IMR-90 (cell line): ENCODE results near the gene EPHA5. TPM values are rescaled to one million over a fixed set of nuclear protein-coding genes. Genes with fewer than 3 reads are reported as not detected.

Experiments
- ATAC-seq: fragments of 200-7000 bp; cut with Tn5 transposase; 2 replicates; pipeline ENCODE4 v1.9.1; 2020; ENCODE audit warnings: low read depth, mild to moderate bottlenecking, moderate library complexity
- BruUV-seq: library from RNA; stranded (reverse); fragments of 400-500 nt; replicated peaks from 2 replicates; lab custom pipeline; 2021; lab: Mats Ljungman, UMichigan
- CTCF ChIA-PET: fragments of 300-600 bp; formaldehyde crosslinking; extraction: SDS; loops from one replicate; lab custom pipeline; 2021; ENCODE audit warnings: antibody characterized with exemption; lab: Yijun Ruan, JAX
- POLR2A ChIA-PET: fragments of 300-600 bp; sonication (Branson Sonifier 250); formaldehyde crosslinking; loops from one replicate; lab custom pipeline; 2022; ENCODE audit warnings: antibody characterized with exemption; ENCODE audit not compliant: unreplicated experiment; lab: Charles Lee
- DNase-seq: peaks from one replicate; pipeline ENCODE4 v3.0.0; 2013
- H2AFZ ChIP-seq: replicated peaks from 2 replicates; pipeline ENCODE3; 2013; ENCODE audit warnings: low read length, mild to moderate bottlenecking; ENCODE audit not compliant: poor library complexity
- H2AK5ac ChIP-seq: 2 replicates; pipeline ENCODE4 v1.6.1; 2013; ENCODE audit warnings: low read depth, low read length, inconsistent platforms
- H2AK9ac ChIP-seq: replicated peaks from 2 replicates; pipeline ENCODE3; 2013; ENCODE audit warnings: mild to moderate bottlenecking, low read depth, low read length, moderate library complexity; ENCODE audit not compliant: poor library complexity
- H2BK120ac ChIP-seq: 2 replicates; pipeline ENCODE4 v1.6.1; 2013; ENCODE audit warnings: low read depth, low read length, inconsistent platforms
- H2BK15ac ChIP-seq: 3 replicates; pipeline ENCODE4 v1.6.1; 2013; ENCODE audit warnings: low read depth, low read length, inconsistent platforms
- H2BK20ac ChIP-seq: 2 replicates; pipeline ENCODE4 v1.6.1; 2013; ENCODE audit warnings: low read depth, mild to moderate bottlenecking, inconsistent platforms, low read length, moderate library complexity
- H2BK5ac ChIP-seq: 2 replicates; pipeline ENCODE4 v1.6.1; 2013; ENCODE audit warnings: mild to moderate bottlenecking, low read depth, low read length, inconsistent platforms; ENCODE audit not compliant: poor library complexity, severe bottlenecking
- H3K14ac ChIP-seq: replicated peaks from 2 replicates; pipeline ENCODE4 v1.6.1; 2013; ENCODE audit warnings: low read depth, low read length, inconsistent platforms
- H3K18ac ChIP-seq: 2 replicates; pipeline ENCODE4 v1.6.1; 2013; ENCODE audit warnings: low read depth, low read length, control low read depth
- H3K23ac ChIP-seq: 2 replicates; pipeline ENCODE4 v1.6.1; 2013; ENCODE audit warnings: low read depth, low read length, inconsistent platforms
- H3K27ac ChIP-seq: 2 replicates; pipeline ENCODE4 v1.5.1; 2013; ENCODE audit warnings: mild to moderate bottlenecking, control low read depth, low read length; ENCODE audit not compliant: insufficient read depth
- H3K27me3 ChIP-seq: 2 replicates; pipeline ENCODE4 v1.6.1; 2013; ENCODE audit warnings: low read length; ENCODE audit not compliant: control insufficient read depth, insufficient read depth
- H3K36me3 ChIP-seq: 2 replicates; pipeline ENCODE4 v1.6.1; 2013; ENCODE audit warnings: low read length, mixed read lengths; ENCODE audit not compliant: control insufficient read depth, insufficient read depth
- H3K4ac ChIP-seq: 2 replicates; pipeline ENCODE4 v1.6.1; 2013; ENCODE audit warnings: low read depth, low read length, inconsistent platforms
- H3K4me1 ChIP-seq: 2 replicates; pipeline ENCODE4 v1.6.1; 2013; ENCODE audit warnings: low read length, mixed read lengths; ENCODE audit not compliant: control insufficient read depth, insufficient read depth
- H3K4me2 ChIP-seq: 2 replicates; pipeline ENCODE4 v1.6.1; 2013; ENCODE audit warnings: low read depth, mild to moderate bottlenecking, control low read depth, low read length, moderate library complexity
- H3K4me3 ChIP-seq: 2 replicates; pipeline ENCODE4 v1.5.1; 2013; ENCODE audit warnings: low read depth, mild to moderate bottlenecking, control low read depth, low read length, moderate library complexity; ENCODE audit not compliant: insufficient read depth
- H3K56ac ChIP-seq: 2 replicates; pipeline ENCODE4 v1.6.1; 2013; ENCODE audit warnings: low read length, inconsistent platforms; ENCODE audit not compliant: insufficient read depth; ENCODE audit errors: extremely low read depth
- H3K79me1 ChIP-seq, 2 experiments: 2 replicates each; pipeline ENCODE4 v1.6.1; 2013; ENCODE audit warnings: low read length in 2 of 2, inconsistent platforms in 1 of 2, low read depth in 1 of 2
- H3K9ac ChIP-seq: 2 replicates; pipeline ENCODE4 v1.6.1; 2013; ENCODE audit warnings: low read depth, low read length, control low read depth
- H3K9me1 ChIP-seq: 2 replicates; pipeline ENCODE4 v1.6.1; 2013; ENCODE audit warnings: low read length, inconsistent platforms; ENCODE audit not compliant: insufficient read depth
- H3K9me3 ChIP-seq: 2 replicates; pipeline ENCODE4 v1.6.1; 2013; ENCODE audit warnings: low read length; ENCODE audit not compliant: control insufficient read depth, insufficient read depth
- H4K20me1 ChIP-seq: 2 replicates; pipeline ENCODE4 v1.6.1; 2013; ENCODE audit warnings: low read length, inconsistent platforms; ENCODE audit not compliant: insufficient read depth
- H4K5ac ChIP-seq: 2 replicates; pipeline ENCODE4 v1.6.1; 2013; ENCODE audit warnings: mild to moderate bottlenecking, low read depth, low read length, control low read depth
- H4K8ac ChIP-seq, 2 experiments: 2 replicates each; pipeline ENCODE4 v1.6.1; 2013; ENCODE audit warnings: low read depth in 2 of 2, low read length in 2 of 2, control low read depth in 1 of 2, inconsistent platforms in 1 of 2
- H4K91ac ChIP-seq: 2 replicates; pipeline ENCODE4 v1.6.1; 2013; ENCODE audit warnings: low read depth, low read length, inconsistent platforms; ENCODE audit not compliant: insufficient read depth
- CEBPB ChIP-seq: IDR thresholded peaks from 2 replicates; pipeline ENCODE4 v1.6.1; 2012; ENCODE audit warnings: low read depth, low read length, improper control_type of control experiment
- CHD1 ChIP-seq: IDR thresholded peaks from 2 replicates; pipeline ENCODE4 v1.6.1; 2012; ENCODE audit warnings: low read depth, low read length, improper control_type of control experiment
- CTCF ChIP-seq: conservative IDR thresholded peaks from 2 replicates; pipeline ENCODE4 v1.5.1; 2012; ENCODE audit warnings: mild to moderate bottlenecking, low read depth, low read length, improper control_type of control experiment
- ELK1 ChIP-seq: fragments of 150-350 bp; IDR thresholded peaks from 2 replicates; pipeline ENCODE4 v1.6.1; 2016; ENCODE audit warnings: low read depth, mild to moderate bottlenecking, low read length, moderate library complexity, borderline replicate concordance
- FOS ChIP-seq: fragments of 150-350 bp; IDR thresholded peaks from 2 replicates; pipeline ENCODE4 v1.6.1; 2016; ENCODE audit warnings: low read depth, low read length
- MAFK ChIP-seq: IDR thresholded peaks from 2 replicates; pipeline ENCODE4 v1.6.1; 2012; ENCODE audit warnings: low read depth, low read length, improper control_type of control experiment
- MAZ ChIP-seq: IDR thresholded peaks from 2 replicates; pipeline ENCODE4 v1.6.1; 2012; ENCODE audit warnings: low read depth, mild to moderate bottlenecking, low read length, improper control_type of control experiment, moderate library complexity, borderline replicate concordance
- MXI1 ChIP-seq: IDR thresholded peaks from 2 replicates; pipeline ENCODE4 v1.6.1; 2012; ENCODE audit warnings: low read depth, mild to moderate bottlenecking, low read length, moderate library complexity, borderline replicate concordance
- NFE2L2 ChIP-seq: fragments of 150-350 bp; IDR thresholded peaks from 2 replicates; pipeline ENCODE4 v1.6.1; 2016; ENCODE audit warnings: low read depth, mild to moderate bottlenecking, low read length
- POLR2A ChIP-seq: IDR thresholded peaks from 2 replicates; pipeline ENCODE4 v1.6.1; 2012; ENCODE audit warnings: mild to moderate bottlenecking, low read depth, low read length
- RAD21 ChIP-seq: IDR thresholded peaks from 2 replicates; pipeline ENCODE4 v1.6.1; 2012; ENCODE audit warnings: low read length, improper control_type of control experiment
- RCOR1 ChIP-seq: IDR thresholded peaks from 2 replicates; pipeline ENCODE4 v1.6.1; 2012; ENCODE audit warnings: mild to moderate bottlenecking, low read length, improper control_type of control experiment; ENCODE audit not compliant: insufficient replicate concordance
- RFX5 ChIP-seq: IDR thresholded peaks from 2 replicates; pipeline ENCODE4 v1.8.0; 2012; ENCODE audit warnings: low read depth, mild to moderate bottlenecking, low read length, moderate library complexity
- WGBS, 2 experiments: methylation state at CpG; one replicate each; pipeline versions ENCODE4 v1.1.5 to v1.1.7; 2013; ENCODE audit warnings: missing lambda C conversion rate in 2 of 2; ENCODE audit not compliant: insufficient read length in 1 of 2; ENCODE audit errors: extremely low coverage in 2 of 2; 5-methylcytosine and 5-hydroxymethylcytosine counted together
- dilution Hi-C: fragments of 300-500 bp; cut with HindIII; formaldehyde crosslinking; loops from one replicate; pipeline ENCODE4 v1.14.3; 2018; ENCODE audit warnings: low sequenced_read_pairs; ENCODE audit not compliant: unreplicated experiment
- in situ Hi-C: fragments of 300-500 bp; cut with MboI; formaldehyde crosslinking; loops from 3 replicates; pipeline ENCODE4 v1.14.3; 2019; ENCODE audit warnings: low sequenced_read_pairs, inconsistent platforms, mixed read lengths
- intact Hi-C: fragments of 100-400 bp; cut with micrococcal nuclease; formaldehyde crosslinking; loops from 2 replicates; pipeline ENCODE4 v1.10.0; 2022
- polyA plus RNA-seq, 3 experiments: library from polyadenylated mRNA; depleted of rRNA; stranded (reverse); fragments of >200 nt; gene quantifications; 2 replicates each; pipeline ENCODE4 v1.2.3, GENCODE V29; 2012; ENCODE audit warnings: low replicate concordance in 1 of 3
- total RNA-seq: library from RNA; depleted of rRNA; stranded (reverse); fragments of >200 nt; gene quantifications from 2 replicates; pipeline ENCODE4 v1.2.3, GENCODE V29; 2012

Gene EPHA5
- total and polyA plus RNA-seq, 2 of the 4 experiments (the other 2 are of a cell fraction), result 0.07 to 0.18 TPM

- H2BK20ac ChIP-seq, result no peak overlapping the region
- no peak overlapping the region for H2BK5ac ChIP-seq
- no peak overlapping the region for H3K23ac ChIP-seq
- no peaks in the 10 kb centered on the region for H3K27me3 ChIP-seq
- no peak overlapping the region for H2BK15ac ChIP-seq
- H3K79me1 ChIP-seq, result no peaks in the 10 kb centered on the region
- no CpG with 5 or more reads among the region's 1 CpG for WGBS, 2 experiments
- H4K8ac ChIP-seq, result no peak overlapping the region
- no peak overlapping the region for H3K9ac ChIP-seq
- peaks cover 5% of the 10 kb centered on the region; the same call in 1 of the 2 replicates for H3K9me3 ChIP-seq
- no peaks in the 10 kb centered on the region for H3K4me1 ChIP-seq
- H3K4ac ChIP-seq, result no peak overlapping the region
- H3K27ac ChIP-seq, result no peak overlapping the region
- H3K56ac ChIP-seq, result no peak overlapping the region
- no peak overlapping the region for H3K4me3 ChIP-seq
- in situ Hi-C loops, result no loop called here
- no peak for ATAC-seq
- H3K18ac ChIP-seq, result no peak overlapping the region
- dilution Hi-C loops, result no loop called here
- POLR2A ChIA-PET, result no interaction called here
- no peak overlapping the region for H3K14ac ChIP-seq
- no peak for TF ChIP-seq ELK1
- TF ChIP-seq MAZ, result no peak
- no peak for TF ChIP-seq RCOR1
- no peak for TF ChIP-seq CEBPB
- TF ChIP-seq NFE2L2, result no peak
- TF ChIP-seq CHD1, result no peak
- no peak for TF ChIP-seq RAD21
- no peak for TF ChIP-seq RFX5
- no peak for TF ChIP-seq CTCF
- no peak for TF ChIP-seq MXI1
- TF ChIP-seq POLR2A, result no peak
- no peak for TF ChIP-seq MAFK
- no peak for TF ChIP-seq FOS
- intact Hi-C loops, result no loop called here
- no peak overlapping the region for H2BK120ac ChIP-seq
- no peaks in the 10 kb centered on the region for H3K9me1 ChIP-seq
- BruUV-seq, result no TSS peak
- H3K36me3 ChIP-seq, result no peaks in the 10 kb centered on the region
- H2AK9ac ChIP-seq, result no peak overlapping the region
- H2AFZ ChIP-seq, result no peak overlapping the region
- H4K20me1 ChIP-seq, result no peaks in the 10 kb centered on the region
- H2AK5ac ChIP-seq, result no peak overlapping the region
- CTCF ChIA-PET, result no interaction called here
- no peak overlapping the region for H4K5ac ChIP-seq
- no peak overlapping the region for H3K4me2 ChIP-seq
- H4K91ac ChIP-seq, result no peak overlapping the region
- DNase-seq, result no peak
Observed at GRCh38 chr4:65310586-65310985, 359.7 kb downstream of the EPHA5 start.
